ENCODE data around the gene NEK11.

- TF ChIP-seq POLR2A (IDR thresholded peaks at IDR 0.05) (no peak), CTCF (IDR thresholded peaks at IDR 0.05) (no peak)
Measured at GRCh38 chr3:131143802-131144201, 117.1 kb downstream of the NEK11 start.
